GM19467 (cell line): ENCODE measurements around the gene OTUD4.
"Not testable (repeated sequence)": the region's sequence is repeated elsewhere in the genome, so short reads cannot be mapped to it uniquely, and the experiment has no call there.

Source experiments
- ATAC-seq: cut with Tn5 transposase; IDR thresholded peaks from one replicate; pipeline ENCODE4 v1.9.1; 2021; ENCODE audit warnings: mild to moderate bottlenecking, moderate library complexity; ENCODE audit not compliant: unreplicated experiment

Gene OTUD4, protein sequence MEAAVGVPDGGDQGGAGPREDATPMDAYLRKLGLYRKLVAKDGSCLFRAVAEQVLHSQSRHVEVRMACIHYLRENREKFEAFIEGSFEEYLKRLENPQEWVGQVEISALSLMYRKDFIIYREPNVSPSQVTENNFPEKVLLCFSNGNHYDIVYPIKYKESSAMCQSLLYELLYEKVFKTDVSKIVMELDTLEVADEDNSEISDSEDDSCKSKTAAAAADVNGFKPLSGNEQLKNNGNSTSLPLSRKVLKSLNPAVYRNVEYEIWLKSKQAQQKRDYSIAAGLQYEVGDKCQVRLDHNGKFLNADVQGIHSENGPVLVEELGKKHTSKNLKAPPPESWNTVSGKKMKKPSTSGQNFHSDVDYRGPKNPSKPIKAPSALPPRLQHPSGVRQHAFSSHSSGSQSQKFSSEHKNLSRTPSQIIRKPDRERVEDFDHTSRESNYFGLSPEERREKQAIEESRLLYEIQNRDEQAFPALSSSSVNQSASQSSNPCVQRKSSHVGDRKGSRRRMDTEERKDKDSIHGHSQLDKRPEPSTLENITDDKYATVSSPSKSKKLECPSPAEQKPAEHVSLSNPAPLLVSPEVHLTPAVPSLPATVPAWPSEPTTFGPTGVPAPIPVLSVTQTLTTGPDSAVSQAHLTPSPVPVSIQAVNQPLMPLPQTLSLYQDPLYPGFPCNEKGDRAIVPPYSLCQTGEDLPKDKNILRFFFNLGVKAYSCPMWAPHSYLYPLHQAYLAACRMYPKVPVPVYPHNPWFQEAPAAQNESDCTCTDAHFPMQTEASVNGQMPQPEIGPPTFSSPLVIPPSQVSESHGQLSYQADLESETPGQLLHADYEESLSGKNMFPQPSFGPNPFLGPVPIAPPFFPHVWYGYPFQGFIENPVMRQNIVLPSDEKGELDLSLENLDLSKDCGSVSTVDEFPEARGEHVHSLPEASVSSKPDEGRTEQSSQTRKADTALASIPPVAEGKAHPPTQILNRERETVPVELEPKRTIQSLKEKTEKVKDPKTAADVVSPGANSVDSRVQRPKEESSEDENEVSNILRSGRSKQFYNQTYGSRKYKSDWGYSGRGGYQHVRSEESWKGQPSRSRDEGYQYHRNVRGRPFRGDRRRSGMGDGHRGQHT

DNA sequence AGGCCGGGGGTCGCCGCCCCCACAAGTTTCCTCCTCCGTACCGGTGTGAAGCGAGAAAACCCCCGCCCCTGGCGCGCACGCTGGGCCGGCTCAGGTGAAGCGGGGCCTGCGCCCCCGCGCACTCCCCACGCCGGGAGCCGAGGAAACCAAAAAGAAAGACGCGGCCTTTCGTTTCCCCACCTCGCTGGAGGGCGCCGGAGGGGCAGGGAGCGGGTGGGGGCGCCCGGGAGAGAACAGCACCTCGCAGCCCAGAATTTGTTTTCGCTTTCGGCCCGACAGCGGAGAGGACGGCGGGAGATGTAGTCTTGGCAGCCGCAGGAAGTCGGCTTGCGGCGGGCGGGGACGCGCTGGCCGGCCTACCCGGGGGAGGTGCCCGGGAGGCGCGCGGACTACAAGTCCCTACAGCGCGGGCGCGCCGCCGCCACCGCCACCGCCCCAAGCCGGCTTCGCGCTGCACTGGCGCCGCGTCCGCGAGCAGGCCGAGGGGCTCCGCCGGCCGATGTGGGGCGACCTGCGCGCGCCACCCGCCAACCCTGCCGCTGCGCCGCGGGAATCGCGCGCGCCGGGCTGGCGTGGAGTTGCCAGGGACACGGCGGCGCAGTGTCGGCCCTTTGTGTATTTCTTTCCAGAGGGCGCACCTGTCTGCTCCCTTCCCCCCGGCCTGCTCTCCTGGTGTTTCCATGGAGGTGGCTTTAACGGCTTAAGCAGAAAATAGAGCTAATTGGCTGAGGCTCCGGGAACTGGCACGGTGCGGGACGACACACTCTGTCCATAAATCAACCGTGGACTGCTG, at the start of gene OTUD4:
TSS of gene OTUD4 (minus strand) at position 292 of the 793 bp plus-strand sequence. CDS start 616 bp downstream, outside the sequence.
- ATAC-seq = peak; percentile 88

GRCh38 chr4:145223228-145223627, 42.8 kb upstream of the OTUD4 start:
- ATAC-seq = not testable (repeated sequence)

- ATAC-seq = not testable (repeated sequence)
Measured at GRCh38 chr4:145221529-145221928, 41.1 kb upstream of the OTUD4 start.

GRCh38 chr4:145219090-145219489, 38.7 kb upstream of the OTUD4 start:
- ATAC-seq = no peak

GRCh38 chr4:145218251-145218650, 37.9 kb upstream of the OTUD4 start:
- peak; percentile 90 for ATAC-seq

DNA sequence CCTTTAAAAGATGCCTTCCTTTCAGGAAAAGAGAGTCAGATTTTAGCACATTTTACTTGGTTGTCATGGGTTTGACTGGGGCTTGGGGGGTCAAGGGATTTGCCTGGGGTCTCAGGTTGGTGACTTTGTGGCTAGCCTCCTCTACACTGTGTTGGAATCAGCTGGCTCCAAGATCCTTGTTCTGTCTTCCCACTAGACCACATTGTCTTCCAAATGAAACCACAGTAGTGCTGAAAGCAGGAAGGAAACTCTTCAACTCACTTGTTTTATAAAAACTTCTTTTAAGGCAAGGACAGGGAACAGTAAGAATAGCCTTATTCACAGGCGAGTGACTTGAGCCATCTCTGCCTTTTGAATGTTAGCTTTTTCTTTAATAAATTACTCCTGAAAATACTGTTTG, 37.0 kb upstream of the OTUD4 start:
- ATAC-seq = no peak

DNA sequence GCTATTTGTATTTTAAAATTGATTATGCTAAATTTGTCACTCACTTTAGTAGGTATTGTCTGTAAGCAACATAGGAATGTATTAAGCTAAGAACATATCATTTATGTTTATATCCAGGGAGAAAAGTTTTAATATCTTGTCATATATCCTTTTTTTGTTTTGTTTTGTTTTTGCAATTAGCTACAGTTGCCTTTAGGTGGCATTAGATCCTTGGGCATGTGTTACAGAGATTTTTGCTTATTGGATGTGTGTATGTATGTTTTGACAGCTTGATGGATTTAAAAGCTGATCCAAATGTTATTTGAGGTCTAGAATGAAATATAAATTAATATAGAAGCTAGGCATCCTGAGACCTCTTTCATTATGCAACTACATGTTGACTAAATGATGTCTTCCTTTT, 36.1 kb upstream of the OTUD4 start:
- no peak for ATAC-seq

DNA sequence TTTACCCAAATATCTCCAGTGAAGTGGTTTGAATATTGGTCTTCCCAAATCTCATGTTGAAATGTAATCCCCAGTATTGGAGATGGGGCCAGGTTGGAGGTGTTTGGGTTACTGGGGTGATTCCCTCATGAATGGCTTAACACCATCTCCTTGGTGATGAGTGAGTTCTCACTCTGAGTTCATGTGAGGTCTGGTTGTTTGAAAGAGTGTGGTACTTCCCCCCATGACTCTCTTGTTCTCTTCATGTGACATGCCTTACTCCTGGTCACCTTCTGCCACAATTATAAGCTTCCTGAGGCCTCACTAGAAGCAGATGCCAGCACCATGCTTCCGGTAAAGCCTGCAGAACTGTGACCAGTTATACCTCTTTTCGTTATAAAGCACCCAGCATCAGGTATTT, 32.9 kb upstream of the OTUD4 start:
- ATAC-seq = no peak

GRCh38 chr4:145207934-145208333, 27.5 kb upstream of the OTUD4 start:
- no peak for ATAC-seq

- ATAC-seq = no peak
Measured at GRCh38 chr4:145203410-145203809, 23.0 kb upstream of the OTUD4 start.

DNA sequence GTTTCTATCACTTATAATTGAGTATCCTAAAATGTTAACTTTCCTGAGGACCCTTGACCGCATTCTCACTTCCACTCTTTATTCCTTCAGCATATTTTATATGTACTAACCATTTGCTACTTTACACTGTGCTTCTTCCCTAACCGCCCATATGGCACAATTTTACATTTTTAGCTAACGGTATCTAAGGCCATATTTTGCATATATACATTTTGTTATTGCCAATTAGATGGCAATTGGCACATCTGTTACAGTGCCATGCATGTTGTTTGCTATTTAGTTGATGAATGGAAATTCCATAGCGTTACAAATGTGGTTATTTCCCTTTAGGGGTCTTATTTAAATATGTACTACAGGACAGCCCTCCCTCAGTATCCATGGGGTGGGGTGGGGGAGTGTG, 20.0 kb upstream of the OTUD4 start:
- no peak for ATAC-seq

GRCh38 chr4:145199051-145199716, 18.8 kb upstream of the OTUD4 start:
- no peak for ATAC-seq

GRCh38 chr4:145196747-145197146, 16.4 kb upstream of the OTUD4 start:
- ATAC-seq = no peak

- peak; percentile 82 for ATAC-seq
Measured at GRCh38 chr4:145195167-145195952, 15.0 kb upstream of the OTUD4 start.

DNA sequence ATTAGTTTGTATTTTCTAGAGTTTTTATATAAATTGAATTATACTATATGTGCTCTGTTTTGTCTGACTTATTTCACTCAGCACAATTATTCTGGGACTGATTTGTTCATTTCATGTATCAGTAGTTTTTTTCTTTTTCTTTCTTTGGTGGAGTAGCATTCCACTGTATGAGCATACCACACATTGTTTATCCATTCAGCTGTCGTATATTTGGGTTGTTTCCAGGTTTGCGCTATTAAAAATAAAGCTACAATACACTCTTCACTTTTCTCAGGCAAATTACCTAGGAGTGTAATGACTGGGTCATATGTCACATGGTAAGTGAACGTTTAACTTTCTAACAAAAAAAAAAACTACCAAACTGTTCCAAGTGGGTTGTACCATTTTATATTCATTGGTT, 9.6 kb upstream of the OTUD4 start:
- no peak for ATAC-seq

GRCh38 chr4:145186729-145187128, 6.3 kb upstream of the OTUD4 start:
- peak; percentile 88 for ATAC-seq

DNA sequence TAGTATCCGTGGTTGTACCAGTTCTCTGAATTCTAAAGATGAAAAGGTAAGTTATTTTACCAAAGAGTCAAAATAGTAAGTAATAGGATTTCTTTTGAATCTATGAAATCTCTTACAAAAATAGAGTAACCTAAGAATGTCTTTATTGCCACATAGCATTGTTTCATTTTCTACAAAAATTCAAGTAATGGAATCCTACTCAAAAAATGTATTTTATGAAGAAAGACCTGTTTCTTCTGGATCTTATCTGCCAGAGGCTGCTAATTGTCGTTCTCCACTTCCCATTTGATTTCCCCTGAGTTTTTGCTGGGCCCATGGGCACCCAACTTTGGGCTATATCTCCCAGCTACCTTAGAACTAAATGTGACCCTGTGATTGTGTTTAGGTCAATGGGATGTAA, 3.2 kb upstream of the OTUD4 start:
- ATAC-seq = no peak

- no peak for ATAC-seq
Measured at GRCh38 chr4:145183023-145183422, 2.6 kb upstream of the OTUD4 start.

GRCh38 chr4:145182222-145182621, 1.8 kb upstream of the OTUD4 start:
- no peak for ATAC-seq
